Prostate gland (tissue), 2 donors: ENCODE measurements around the gene CYP46A1.

Source experiments
- POLR2A ChIP-seq: fragments of 450-650 bp; IDR thresholded peaks from one replicate; pipeline ENCODE4 v1.6.1; 2016; ENCODE audit warnings: antibody characterized with exemption, mild to moderate bottlenecking
- POLR2AphosphoS5 ChIP-seq: sonication (generic); formaldehyde crosslinking; IDR thresholded peaks from one replicate; pipeline ENCODE4 v1.6.1; 2017; ENCODE audit warnings: antibody characterized with exemption
- TF ChIP-seq, protein P1 (sequence below), 4 experiments: fragments of 200-600 bp in 2 of 4; fragments of 450-650 bp in 2 of 4; sonication (generic) in 2 of 4; IDR thresholded peaks; 1 replicate in 3 of 4; 2 replicates in 1 of 4; pipeline ENCODE4 v1.5.1; 2016 to 2019; ENCODE audit warnings: antibody characterized with exemption in 4 of 4, mild to moderate bottlenecking in 2 of 4, moderate library complexity in 2 of 4

DNA sequence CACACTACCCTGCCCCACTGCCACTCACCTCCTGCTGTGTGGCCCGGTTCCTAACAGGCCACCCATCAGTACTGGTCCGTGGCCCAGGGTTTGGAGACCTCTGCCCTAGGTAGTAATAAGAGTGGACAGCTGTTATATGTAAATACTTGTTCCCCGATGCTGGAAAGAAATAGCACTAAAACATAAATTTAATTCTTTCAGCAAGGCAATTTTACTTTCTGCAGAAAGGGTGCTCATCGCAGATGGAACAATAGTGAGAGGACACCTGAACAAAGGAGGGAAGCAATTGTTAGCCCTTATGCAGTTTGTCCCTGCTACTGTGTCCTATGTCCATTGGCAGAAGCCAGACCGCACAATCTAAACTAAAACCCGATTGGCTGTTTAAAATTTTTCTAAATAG lies 5.9 kb upstream of the CYP46A1 start:
- no peak for TF ChIP-seq POLR2AphosphoS5
- TF ChIP-seq, protein P1, sequence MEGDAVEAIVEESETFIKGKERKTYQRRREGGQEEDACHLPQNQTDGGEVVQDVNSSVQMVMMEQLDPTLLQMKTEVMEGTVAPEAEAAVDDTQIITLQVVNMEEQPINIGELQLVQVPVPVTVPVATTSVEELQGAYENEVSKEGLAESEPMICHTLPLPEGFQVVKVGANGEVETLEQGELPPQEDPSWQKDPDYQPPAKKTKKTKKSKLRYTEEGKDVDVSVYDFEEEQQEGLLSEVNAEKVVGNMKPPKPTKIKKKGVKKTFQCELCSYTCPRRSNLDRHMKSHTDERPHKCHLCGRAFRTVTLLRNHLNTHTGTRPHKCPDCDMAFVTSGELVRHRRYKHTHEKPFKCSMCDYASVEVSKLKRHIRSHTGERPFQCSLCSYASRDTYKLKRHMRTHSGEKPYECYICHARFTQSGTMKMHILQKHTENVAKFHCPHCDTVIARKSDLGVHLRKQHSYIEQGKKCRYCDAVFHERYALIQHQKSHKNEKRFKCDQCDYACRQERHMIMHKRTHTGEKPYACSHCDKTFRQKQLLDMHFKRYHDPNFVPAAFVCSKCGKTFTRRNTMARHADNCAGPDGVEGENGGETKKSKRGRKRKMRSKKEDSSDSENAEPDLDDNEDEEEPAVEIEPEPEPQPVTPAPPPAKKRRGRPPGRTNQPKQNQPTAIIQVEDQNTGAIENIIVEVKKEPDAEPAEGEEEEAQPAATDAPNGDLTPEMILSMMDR (IDR thresholded peaks at IDR 0.05), result no peak
- no peak for TF ChIP-seq POLR2A
